Caco-2 (cell line): ENCODE measurements around the gene POLR2L. TPM values are rescaled to one million over a fixed set of nuclear protein-coding genes. Genes with fewer than 3 reads are reported as not detected.
A peak's percentile ranks its signal among the peaks of the same experiment; 100 is the strongest.

Experiments
- Bru-seq: library from RNA; stranded (reverse); fragments of 400-500 nt; gene quantifications from one replicate; lab custom pipeline; 2021; lab: Mats Ljungman, UMichigan
- BruChase-seq, 2 experiments: library from RNA; stranded (reverse); fragments of 400-500 nt; gene quantifications; one replicate each; lab custom pipeline; 2021; lab: Mats Ljungman, UMichigan
- BruUV-seq: library from RNA; stranded (reverse); fragments of 400-500 nt; replicated peaks from 2 replicates; lab custom pipeline; 2021; lab: Mats Ljungman, UMichigan
- CTCF ChIA-PET: fragments of 300-600 bp; sonication (Branson Sonifier 250); formaldehyde crosslinking; loops from one replicate; lab custom pipeline; 2022; ENCODE audit warnings: antibody characterized with exemption; lab: Charles Lee
- POLR2A ChIA-PET: fragments of 300-600 bp; sonication (Branson Sonifier 250); formaldehyde crosslinking; loops from one replicate; lab custom pipeline; 2022; ENCODE audit warnings: antibody characterized with exemption; lab: Charles Lee
- DNase-seq, 2 experiments: peaks; one replicate each; pipeline versions ENCODE4 v3.0.0 to v3.0.0-alpha.2; 2020 to 2022
- H3K27me3 ChIP-seq: replicated peaks from 2 replicates; pipeline ENCODE4 v1.6.0; 2011; ENCODE audit warnings: low read length; ENCODE audit not compliant: control insufficient read depth, insufficient read depth
- H3K36me3 ChIP-seq: 2 replicates; pipeline ENCODE4 v1.5.1; 2011; ENCODE audit warnings: low read length; ENCODE audit not compliant: control insufficient read depth, insufficient read depth
- H3K4me1 ChIP-seq: fragments of 250-450 bp; sonication (Bioruptor Pico); 2 replicates; pipeline ENCODE4 v1.5.1; 2020; ENCODE audit warnings: mild to moderate bottlenecking
- H3K4me3 ChIP-seq: 2 replicates; pipeline ENCODE4 v1.5.1; 2011; ENCODE audit warnings: low read depth, mild to moderate bottlenecking, control low read depth, low read length
- H3K9me3 ChIP-seq: fragments of 250-450 bp; sonication (Bioruptor Pico); 2 replicates; pipeline ENCODE4 v1.5.1; 2020; ENCODE audit warnings: mild to moderate bottlenecking, moderate library complexity
- H3K27ac Mint-ChIP-seq: one replicate; pipeline ENCODE4 v1.8.0; 2022; ENCODE audit warnings: mixed read lengths; ENCODE audit not compliant: unreplicated experiment
- H3K27me3 Mint-ChIP-seq: one replicate; pipeline ENCODE4 v1.8.0; 2022; ENCODE audit warnings: mixed read lengths; ENCODE audit not compliant: insufficient read depth, unreplicated experiment
- H3K36me3 Mint-ChIP-seq: one replicate; pipeline ENCODE4 v1.8.0; 2022; ENCODE audit warnings: mild to moderate bottlenecking, mixed read lengths; ENCODE audit not compliant: insufficient read depth, unreplicated experiment
- H3K4me1 Mint-ChIP-seq: one replicate; pipeline ENCODE4 v1.8.0; 2022; ENCODE audit warnings: low read depth, mixed read lengths; ENCODE audit not compliant: unreplicated experiment
- H3K4me3 Mint-ChIP-seq: one replicate; pipeline ENCODE4 v1.8.0; 2022; ENCODE audit warnings: mild to moderate bottlenecking, moderate library complexity, mixed read lengths; ENCODE audit not compliant: unreplicated experiment
- H3K9me3 Mint-ChIP-seq: one replicate; pipeline ENCODE4 v1.8.0; 2022; ENCODE audit warnings: mixed read lengths; ENCODE audit not compliant: unreplicated experiment
- CTCF ChIP-seq, 2 experiments: fragments of 200-600 bp in 1 of 2; IDR thresholded peaks; 1 replicate in 1 of 2; 2 replicates in 1 of 2; pipeline versions ENCODE4 v1.5.1 to v1.8.0; 2011 to 2022; ENCODE audit warnings: antibody characterized with exemption in 1 of 2, control low read depth in 1 of 2, inconsistent platforms in 1 of 2, low read depth in 1 of 2, low read length in 1 of 2, mild to moderate bottlenecking in 1 of 2, moderate library complexity in 1 of 2; ENCODE audit not compliant: insufficient read depth in 1 of 2, severe bottlenecking in 1 of 2, unreplicated experiment in 1 of 2
- intact Hi-C: fragments of 100-400 bp; cut with micrococcal nuclease; formaldehyde crosslinking; loops from one replicate; pipeline ENCODE4 v1.10.0; 2022; ENCODE audit not compliant: unreplicated experiment
- long read RNA-seq: library from polyadenylated mRNA; stranded (forward); transcript quantifications from one replicate; pipeline ENCODE4 v2.0.0, GENCODE V29; 2022
- total RNA-seq: library from RNA; stranded (reverse); gene quantifications from 2 replicates; pipeline ENCODE4 v1.2.3, GENCODE V29; 2022

POLR2L gene
- 139 and 141 TPM in 2 replicates for total RNA-seq
- percentile 67 among the genes with signal in this experiment for Bru-seq, nascent RNA
- percentile 68 among the genes with signal in this experiment for BruChase-seq, experiment 1, labeled RNA remaining after a 2-hour chase
- percentile 82 among the genes with signal in this experiment for BruChase-seq, experiment 2, labeled RNA remaining after a 6-hour chase
- long read RNA-seq, transcript POLR2L-201 (2 exons, 892 nt): major isoform, 447 of 468 reads
- long read RNA-seq, partial matches to known transcripts: 0 of 468 reads
- long read RNA-seq, other reads (novel, unspliced or antisense): 21 of 468 reads

- intact Hi-C loops: loop anchor here (1.0 kb wide), 1 partner anchor 9 kb away; no protein-coding TSS in a partner anchor
- Mint-ChIP-seq H3K4me3 (peak within 1 kb of the TSS; percentile 90), H3K4me1 (peaks cover 18% of the 10 kb centered on the region), H3K36me3 (peaks cover 58% of the 10 kb centered on the region), H3K27ac (peak within 1 kb of the TSS; percentile 88), H3K9me3 (no peaks in the 10 kb centered on the region), H3K27me3 (no peaks in the 10 kb centered on the region)
- POLR2A ChIA-PET: interaction anchor here (0.6 to 1.2 kb wide), 3 partner anchors 9 to 1146 kb away, joined by 3 to 4 read pairs (median 4); partner anchors contain the start of gene RPLP2
- Histone ChIP-seq H3K36me3 (peaks cover 5% of the 10 kb centered on the region), H3K27me3 (no peaks in the 10 kb centered on the region), H3K4me3 (peak within 1 kb of the TSS; percentile 68), H3K9me3 (no peaks in the 10 kb centered on the region), H3K4me1 (peaks cover 26% of the 10 kb centered on the region)
- CTCF ChIA-PET: interaction anchor here (1.5 kb wide), 1 partner anchor 23 kb away, joined by 3 read pairs; no protein-coding TSS in a partner anchor
- no TSS peak for BruUV-seq
- TF ChIP-seq CTCF (IDR thresholded peaks at IDR 0.05; ENCODE audit: insufficient read depth in 1 of 2, low read depth in 1 of 2, low read length in 1 of 2, severe bottlenecking in 1 of 2, unreplicated experiment in 1 of 2): no peak
- DNase-seq: peak; percentile 90 to 94
Observed at GRCh38 chr11:842370-843002, at the start of gene POLR2L, which contains the start of gene TSPAN4. TSS of gene POLR2L (minus strand) at chr11:842529. CDS start at chr11:842508, 21 bp downstream. TSS of gene TSPAN4 (plus strand) at chr11:842852. CDS start at chr11:850305, 7,453 bp downstream.

GRCh38 chr11:890794-891540 is 48.6 kb upstream of the POLR2L start:
- Histone ChIP-seq H3K27me3 (no peaks in the 10 kb centered on the region), H3K36me3 (peaks cover 1% of the 10 kb centered on the region), H3K4me3 (no peak overlapping the region), H3K4me1 (no peaks in the 10 kb centered on the region), H3K9me3 (no peaks in the 10 kb centered on the region)
- peaks cover 46% of the 10 kb centered on the region for H3K36me3 Mint-ChIP-seq
- H3K9me3 Mint-ChIP-seq: no peaks in the 10 kb centered on the region
- no peak for DNase-seq
- TF ChIP-seq CTCF (IDR thresholded peaks at IDR 0.05; ENCODE audit: insufficient read depth in 1 of 2, low read depth in 1 of 2, low read length in 1 of 2, severe bottlenecking in 1 of 2, unreplicated experiment in 1 of 2): no peak
- H3K27ac Mint-ChIP-seq: no peak overlapping the region
- POLR2A ChIA-PET: no interaction called here
- CTCF ChIA-PET: no interaction called here
- H3K4me3 Mint-ChIP-seq: no peak overlapping the region
- BruUV-seq: no TSS peak
- intact Hi-C loops: no loop called here
- H3K4me1 Mint-ChIP-seq: no peaks in the 10 kb centered on the region
- H3K27me3 Mint-ChIP-seq: no peaks in the 10 kb centered on the region
